Measurements from ENCODE around the gene GRIN2C. TPM values are rescaled to one million over a fixed set of nuclear protein-coding genes. Genes with fewer than 3 reads are reported as not detected.

GRIN2C gene
- total and polyA plus RNA-seq, 2 donors (not counting 3 experiments of a cell fraction or from before 2014, with no cell fraction given), result 0.04 to 0.60 TPM

GRCh38 chr17:74862919-74863318 is 3.2 kb upstream of the GRIN2C start:
- Histone ChIP-seq H2AFZ (ENCODE audit: low read depth, low read length) (no peak overlapping the region), H3K9me3 (replicated peaks; ENCODE audit: control insufficient read depth, insufficient read depth, low read length) (no peaks in the 10 kb centered on the region), H3K36me3 (ENCODE audit: control insufficient read depth in 2 of 2, extremely low read depth in 1 of 2, insufficient read depth in 2 of 2, low read length in 2 of 2) (no peaks in the 10 kb centered on the region), H3K79me2 (ENCODE audit: control insufficient read depth, insufficient read depth, low read length) (no peaks in the 10 kb centered on the region), H3K4me2 (ENCODE audit: insufficient read depth, low read length) (no peak overlapping the region), H3K4me3 (replicated peaks in 1 of 3; ENCODE audit: insufficient read depth in 1 of 3, low read depth in 1 of 3, low read length in 3 of 3) (no peak overlapping the region), H3K9ac (replicated peaks; ENCODE audit: extremely low read depth, insufficient read depth, low read length) (no peak overlapping the region), H3K27ac (ENCODE audit: insufficient read depth, low read depth, low read length) (no peak overlapping the region), H4K20me1 (replicated peaks; ENCODE audit: control insufficient read depth, extremely low read depth, insufficient read depth, low read length) (no peaks in the 10 kb centered on the region), H3K27me3 (ENCODE audit: control insufficient read depth in 2 of 2, insufficient read depth in 2 of 2, low read length in 2 of 2) (peaks cover 25 to 32% of the 10 kb centered on the region in 2 experiments), H3K4me1 (ENCODE audit: control insufficient read depth, extremely low read depth, insufficient read depth, low read length) (peaks cover 7% of the 10 kb centered on the region), H3K9me1 (replicated peaks; ENCODE audit: control insufficient read depth, extremely low read depth, insufficient read depth, low read length) (no peaks in the 10 kb centered on the region)
- no TSS peak for BruUV-seq (replicated peaks)
- ChIA-PET CTCF (interaction anchor here (0.7 to 14.2 kb wide), 21 partner anchors 8 to 660 kb away, joined by 3 to 325 read pairs (median 7); partner anchors contain the start of genes FDXR, NAT9 and RPL38), POLR2A (interaction anchor here (1.3 kb wide), 1 partner anchor 10 kb away, joined by 6 read pairs; the partner anchor contains the start of gene FDXR)
- TF ChIP-seq POLR2A (IDR thresholded peaks at IDR 0.05; ENCODE audit: low read depth, low read length), result no peak
- no peak for TF ChIP-seq POLR2AphosphoS5 (IDR thresholded peaks at IDR 0.05; ENCODE audit: insufficient read depth, low read depth, low read length)
- TF ChIP-seq, protein P1, sequence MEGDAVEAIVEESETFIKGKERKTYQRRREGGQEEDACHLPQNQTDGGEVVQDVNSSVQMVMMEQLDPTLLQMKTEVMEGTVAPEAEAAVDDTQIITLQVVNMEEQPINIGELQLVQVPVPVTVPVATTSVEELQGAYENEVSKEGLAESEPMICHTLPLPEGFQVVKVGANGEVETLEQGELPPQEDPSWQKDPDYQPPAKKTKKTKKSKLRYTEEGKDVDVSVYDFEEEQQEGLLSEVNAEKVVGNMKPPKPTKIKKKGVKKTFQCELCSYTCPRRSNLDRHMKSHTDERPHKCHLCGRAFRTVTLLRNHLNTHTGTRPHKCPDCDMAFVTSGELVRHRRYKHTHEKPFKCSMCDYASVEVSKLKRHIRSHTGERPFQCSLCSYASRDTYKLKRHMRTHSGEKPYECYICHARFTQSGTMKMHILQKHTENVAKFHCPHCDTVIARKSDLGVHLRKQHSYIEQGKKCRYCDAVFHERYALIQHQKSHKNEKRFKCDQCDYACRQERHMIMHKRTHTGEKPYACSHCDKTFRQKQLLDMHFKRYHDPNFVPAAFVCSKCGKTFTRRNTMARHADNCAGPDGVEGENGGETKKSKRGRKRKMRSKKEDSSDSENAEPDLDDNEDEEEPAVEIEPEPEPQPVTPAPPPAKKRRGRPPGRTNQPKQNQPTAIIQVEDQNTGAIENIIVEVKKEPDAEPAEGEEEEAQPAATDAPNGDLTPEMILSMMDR (IDR thresholded peaks at IDR 0.05; ENCODE audit: extremely low read depth in 1 of 2, insufficient read depth in 1 of 2, low read depth in 1 of 2, low read length in 2 of 2), result no peak
- no peak for TF ChIP-seq JUN (IDR thresholded peaks at IDR 0.05; ENCODE audit: borderline replicate concordance, insufficient read depth, insufficient read length, low read depth)
- TF ChIP-seq FOS (IDR thresholded peaks at IDR 0.05; ENCODE audit: borderline replicate concordance, insufficient read depth, low read length), result no peak
- TF ChIP-seq MYC (IDR thresholded peaks at IDR 0.05; ENCODE audit: low read depth, low read length), result no peak
- TF ChIP-seq MAX (IDR thresholded peaks at IDR 0.05; ENCODE audit: insufficient read depth, insufficient read length), result no peak
- TF ChIP-seq GATA2 (IDR thresholded peaks at IDR 0.05; ENCODE audit: insufficient read depth, insufficient read length, low read depth, low read length), result no peak
- no peak for DNase-seq (ENCODE audit: low read depth, low spot score)
- no peak for FAIRE-seq
- dilution Hi-C loops (cut with MboI; ENCODE audit: extremely low pct_ligation_motif_present, low sequenced_read_pairs) (no loop called here), intact Hi-C loops (cut with micrococcal nuclease) (loop anchor here (1.0 kb wide), 3 partner anchors 72 to 119 kb away; partner anchors contain the start of gene NHERF1)
